NCI-H748 (cell line): ENCODE results near the gene NACA.

Experiments
- DNase-seq: peaks from one replicate; lab custom pipeline; 2025; ENCODE audit not compliant: unreplicated experiment; lab: John Stamatoyannopoulos, UW

Gene NACA

DNA sequence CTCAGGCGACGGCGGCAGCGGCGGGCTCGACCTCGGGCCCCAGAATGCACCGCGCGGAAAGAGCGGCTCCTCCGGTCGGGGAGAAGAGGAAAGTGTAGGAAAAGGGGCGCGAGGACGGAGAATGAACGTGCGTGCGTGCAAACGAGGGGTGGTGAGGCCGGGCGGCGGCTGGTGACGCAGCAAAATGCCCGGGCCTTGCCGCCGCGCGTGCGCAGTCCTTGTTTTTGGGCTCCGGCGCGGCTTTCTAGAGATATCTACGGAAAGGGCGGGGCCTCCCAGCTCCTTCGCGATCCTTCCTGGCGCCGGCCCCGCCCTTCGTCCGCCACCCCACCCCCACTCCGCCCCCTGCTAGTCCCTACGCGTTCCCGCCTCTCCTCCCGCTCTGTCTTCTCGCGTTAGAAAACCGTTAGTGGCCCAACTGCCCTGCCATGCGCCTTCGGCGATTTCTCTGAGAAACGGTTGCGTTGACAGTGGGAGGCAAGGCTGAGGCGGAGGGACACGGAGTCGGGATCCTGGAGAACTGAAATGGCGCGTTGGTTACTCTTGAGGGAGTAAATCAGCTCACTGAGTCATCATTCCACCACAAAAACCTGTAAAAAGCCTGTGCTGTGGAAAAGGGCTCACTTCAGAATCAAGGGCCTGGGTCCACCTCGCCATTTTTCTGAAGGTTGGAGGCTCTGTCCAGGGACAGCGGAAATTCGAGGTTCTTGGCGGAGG, 36.8 kb downstream of the NACA start, which contains the start of gene PTGES3:
PTGES3 (minus strand) TSS at position 156 of the 717 bp plus-strand sequence. CDS start 285 bp downstream, outside the sequence.
- peak; percentile 99 for DNase-seq

DNA sequence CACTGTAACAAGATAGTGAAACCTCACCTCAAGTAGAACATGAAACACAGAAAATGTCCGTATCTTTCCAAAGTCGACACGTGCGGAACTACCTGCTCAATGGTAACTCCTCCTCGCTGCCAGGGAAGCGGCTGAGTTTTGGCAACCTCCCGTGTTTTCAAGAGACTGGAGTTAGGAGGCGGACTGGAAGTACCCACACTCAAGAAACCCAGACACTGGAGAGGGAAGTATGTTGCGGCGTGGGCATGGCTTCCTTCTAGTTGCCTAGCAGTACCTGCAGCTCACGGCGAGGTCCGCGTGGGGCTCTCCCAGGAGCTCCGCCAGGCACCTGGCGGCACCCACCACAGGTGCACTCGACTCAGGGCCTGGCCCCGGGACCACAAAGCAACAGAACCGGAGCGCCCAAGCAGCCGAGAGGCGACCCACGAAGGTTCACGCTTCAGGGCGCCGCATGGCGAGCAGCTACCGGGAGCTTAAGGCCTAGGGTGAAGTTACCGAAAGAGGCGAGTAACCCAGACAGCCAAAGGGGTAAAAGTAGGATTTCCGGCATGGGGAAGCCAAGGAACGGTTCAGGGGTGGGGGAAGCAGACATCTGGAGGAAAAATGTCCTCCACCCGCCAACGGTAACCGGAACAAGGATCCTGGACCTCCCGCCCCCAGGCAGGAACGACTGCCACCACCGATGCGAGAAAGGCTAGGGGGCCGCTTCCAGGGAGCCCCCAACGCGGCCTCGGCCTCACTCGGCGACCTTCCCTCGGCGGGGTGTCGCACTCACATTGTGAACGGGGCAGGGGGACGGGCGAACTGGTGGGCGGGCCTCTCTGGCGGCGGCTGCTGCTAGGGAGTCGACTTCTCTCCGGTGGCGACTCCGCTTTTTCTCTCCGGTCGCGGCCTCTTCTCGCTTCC, 37.6 kb downstream of the NACA start:
- peak; percentile 63 for DNase-seq

DNA sequence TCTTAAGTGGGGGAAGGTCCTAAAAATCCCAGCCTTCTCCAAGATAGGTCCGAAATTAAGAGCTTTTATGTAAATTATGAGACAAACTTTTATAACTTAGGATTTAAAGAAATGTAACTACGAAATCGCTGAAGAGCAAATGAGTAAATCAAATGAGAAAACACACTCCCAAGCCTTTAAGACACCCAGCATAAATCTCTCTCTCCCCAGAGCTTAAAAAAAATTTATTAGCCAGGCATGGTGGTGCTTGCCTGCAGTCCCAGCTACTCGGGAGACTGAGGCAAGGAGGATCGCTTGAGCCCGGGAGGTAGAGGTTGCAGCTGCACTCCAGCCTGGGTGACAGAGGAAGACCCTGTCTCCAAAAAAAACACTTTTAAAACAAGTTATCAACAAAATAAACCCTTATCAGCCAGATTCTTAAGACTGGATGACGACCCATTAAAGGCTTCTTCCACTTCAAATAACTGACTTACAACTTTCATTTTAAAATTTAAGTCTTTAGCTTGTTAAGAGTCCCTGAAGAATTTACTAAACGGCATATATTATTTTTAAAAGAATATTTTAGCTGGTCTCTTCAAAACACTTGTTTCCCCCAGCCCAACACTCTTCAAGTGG, 40.2 kb downstream of the NACA start:
- DNase-seq, result no peak

DNA sequence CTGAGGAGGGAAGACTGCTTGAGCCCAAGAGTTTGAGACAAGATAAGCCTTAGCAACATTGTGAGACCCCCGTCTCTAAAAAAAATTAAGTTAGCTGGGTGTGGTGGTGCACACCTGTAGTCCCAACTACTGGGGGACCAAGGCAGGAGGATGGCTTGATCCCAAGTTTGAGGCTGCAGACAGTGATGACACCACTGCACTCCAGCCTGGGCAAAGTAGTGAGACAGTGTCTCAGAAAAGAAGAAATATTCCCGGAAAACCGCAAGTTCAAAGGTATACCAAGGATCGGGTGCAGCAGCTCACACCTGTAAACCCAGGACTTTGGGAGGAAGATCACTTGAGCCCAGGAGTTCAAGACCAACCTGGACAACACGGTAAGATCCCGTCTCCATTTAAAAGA, 42.8 kb downstream of the NACA start:
- no peak for DNase-seq

DNA sequence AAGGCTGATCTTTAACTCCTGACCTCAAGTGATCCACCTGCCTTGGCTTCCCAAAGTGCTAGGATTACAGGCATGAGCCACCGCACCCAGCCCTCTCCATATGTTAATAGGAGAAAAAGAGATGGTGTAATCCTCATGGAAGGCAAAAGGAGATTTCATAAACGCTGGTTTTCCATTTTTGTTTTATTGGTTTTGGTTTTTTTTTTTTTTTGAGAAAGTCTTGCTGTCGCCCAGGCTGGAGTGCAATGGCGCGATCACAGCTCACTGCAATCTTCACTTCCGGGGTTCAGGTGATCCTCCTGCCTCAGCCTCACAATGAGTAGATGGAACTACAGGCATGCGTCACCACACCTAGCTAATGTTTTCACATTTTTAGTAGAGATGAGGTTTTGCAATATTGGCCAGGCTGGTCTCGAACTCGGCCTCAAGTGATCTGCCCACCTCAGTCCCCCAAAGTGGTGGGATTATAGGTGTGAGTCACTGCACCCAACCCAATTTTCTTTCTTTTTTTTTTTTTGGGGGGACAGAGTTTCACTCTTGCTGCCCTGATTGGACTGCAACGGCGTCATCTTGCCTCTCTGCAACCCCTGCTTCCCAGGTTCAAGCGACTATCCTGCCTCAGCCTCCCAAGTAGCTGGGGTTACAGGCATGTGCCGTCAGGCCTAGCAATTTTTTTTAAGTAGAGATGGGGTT, 45.1 kb downstream of the NACA start:
- DNase-seq, result no peak

DNA sequence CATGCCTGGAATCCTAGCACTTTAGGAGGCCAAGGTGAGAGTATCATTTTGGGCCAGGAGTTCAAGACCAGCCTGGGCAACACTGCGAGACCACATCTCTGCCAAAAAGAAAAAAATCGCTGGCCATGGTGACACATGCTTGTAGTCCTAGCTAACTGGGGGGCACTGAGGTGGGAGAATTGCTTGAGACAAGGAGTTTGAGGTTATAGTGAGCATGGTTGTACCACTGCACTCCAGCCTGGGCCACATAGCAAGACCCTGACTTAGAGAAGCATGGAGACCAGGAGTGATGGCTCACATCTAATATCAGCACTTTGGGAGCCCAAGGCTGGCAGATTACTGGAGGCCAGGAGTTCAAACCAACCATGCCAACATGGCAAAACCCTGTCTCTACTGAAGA, 46.2 kb downstream of the NACA start:
- DNase-seq, result no peak

DNA sequence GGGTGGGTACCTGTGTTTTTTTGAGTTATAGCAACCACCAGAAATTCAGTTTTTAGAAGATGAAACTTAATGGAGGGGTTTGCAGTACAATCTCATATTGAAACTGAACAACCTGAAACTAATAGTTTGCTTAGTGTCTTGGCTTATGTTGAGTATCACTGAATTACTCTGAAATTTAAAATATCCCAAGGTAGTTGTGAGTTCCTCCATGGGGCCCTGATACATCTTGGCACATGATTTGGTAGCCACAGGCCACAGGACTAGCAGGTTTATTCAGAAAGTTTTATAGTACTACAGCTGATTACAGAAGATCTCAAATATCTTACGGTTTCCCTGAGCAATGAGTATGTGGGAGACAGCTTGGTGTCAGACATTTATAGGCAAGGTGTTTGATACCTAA, 47.4 kb downstream of the NACA start:
- no peak for DNase-seq

DNA sequence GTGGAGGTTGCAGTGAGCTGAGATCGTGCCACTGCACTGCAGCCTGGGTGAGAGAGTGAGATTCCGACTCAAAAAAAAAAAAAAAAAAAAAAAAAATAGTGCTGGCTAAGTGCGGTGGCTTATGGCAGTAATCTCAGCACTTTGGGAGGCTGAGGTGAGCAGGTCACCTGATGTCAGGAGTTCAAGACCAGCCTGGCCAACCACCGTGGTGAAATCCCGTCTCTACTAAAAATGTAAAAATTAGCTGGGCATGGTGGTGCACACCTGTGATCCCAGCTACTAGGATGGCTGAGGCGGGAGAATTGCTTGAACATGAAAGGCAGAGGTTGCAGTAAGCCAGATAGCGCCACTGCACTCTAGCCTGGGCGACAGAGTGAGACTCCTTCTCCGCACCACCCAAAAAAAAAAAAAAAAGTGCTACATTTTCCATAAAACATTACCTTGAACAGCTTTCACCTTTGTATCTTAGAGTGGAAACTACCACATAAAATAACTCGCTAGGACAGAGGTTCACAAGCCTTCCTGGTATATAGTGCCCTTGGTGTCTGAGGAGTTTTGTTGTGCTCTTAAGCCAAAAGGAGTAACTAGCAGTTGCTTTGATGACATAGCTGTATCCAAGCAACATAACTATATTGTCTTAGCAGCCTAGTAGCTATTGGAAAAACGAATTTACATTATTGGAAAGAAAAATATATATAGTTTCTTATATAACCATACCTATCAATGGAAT, 48.1 kb downstream of the NACA start:
- DNase-seq, result no peak

DNA sequence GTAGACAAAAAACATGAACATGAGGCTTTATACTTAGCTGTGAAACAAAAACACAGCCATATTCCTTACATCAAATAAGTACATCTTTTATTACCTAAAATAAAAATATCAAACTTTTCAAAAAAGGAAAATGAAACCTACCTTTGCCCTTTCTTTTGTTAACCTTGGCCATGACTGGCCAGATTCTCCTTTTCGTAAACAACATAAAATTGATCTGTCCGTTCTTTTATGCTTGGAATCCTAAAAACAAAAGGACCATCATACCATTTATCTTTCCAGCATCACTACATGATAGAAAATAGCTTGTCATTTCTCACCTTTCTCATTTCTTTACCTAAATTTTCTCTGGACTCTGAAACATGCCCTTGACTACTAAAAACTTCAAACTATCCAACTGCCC, 53.5 kb downstream of the NACA start:
- DNase-seq, result no peak

DNA sequence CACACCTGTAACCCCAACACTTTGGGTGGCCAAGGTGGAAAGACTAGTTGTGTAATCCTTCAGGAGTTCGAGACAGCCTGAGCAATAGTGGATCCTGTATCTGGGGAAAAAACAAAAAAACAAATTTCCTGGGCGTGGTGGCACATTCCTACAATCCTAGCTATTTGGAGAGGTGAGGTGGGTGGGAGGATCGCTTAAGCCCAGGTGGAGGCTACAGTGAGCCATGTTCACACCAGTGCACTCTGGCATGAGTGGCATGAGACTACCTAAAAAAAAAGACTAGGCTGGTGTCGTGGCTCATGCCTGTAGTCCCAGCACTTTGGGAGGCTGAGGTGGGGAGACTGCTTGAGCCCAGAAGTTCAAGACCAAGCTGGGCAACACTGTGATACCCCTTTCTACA, 54.3 kb downstream of the NACA start:
- DNase-seq, result no peak

DNA sequence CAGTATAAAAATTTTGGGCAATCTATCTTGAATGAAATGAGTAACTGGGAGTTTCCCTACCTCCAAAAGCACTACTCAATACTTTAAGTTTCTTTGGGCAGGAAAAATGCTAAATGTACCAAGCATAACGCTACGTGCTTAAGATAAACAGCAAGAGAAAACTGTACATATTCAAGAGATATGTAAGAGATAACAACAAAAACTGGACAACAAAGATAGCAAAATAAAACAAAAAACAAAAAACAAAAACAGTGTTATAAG, 57.0 kb downstream of the NACA start:
- DNase-seq, result no peak
